Left ventricle myocardium superior (tissue), 1 donor: Measurements from ENCODE around the gene RINL. TPM values are rescaled to one million over a fixed set of nuclear protein-coding genes. Genes with fewer than 3 reads are reported as not detected.
"Not testable (repeated sequence)": the region's sequence is repeated elsewhere in the genome, so short reads cannot be mapped to it uniquely, and the experiment has no call there.

Experiments
- ATAC-seq: fragments of 200-7000 bp; cut with Tn5 transposase; one replicate; pipeline ENCODE4 v1.9.1; 2020; ENCODE audit warnings: mild to moderate bottlenecking, moderate library complexity
- DNase-seq: peaks from one replicate; pipeline ENCODE4 v3.0.0-alpha.2; 2020
- intact Hi-C: fragments of 100-400 bp; cut with micrococcal nuclease; formaldehyde crosslinking; loops from one replicate; pipeline ENCODE4 v1.11.0; 2022
- total RNA-seq: library from RNA; stranded (reverse); fragmentation: NEBNext Ultra II Directional; extraction: Animal tissue kit (Norgen Biotek cat#: 25700); gene quantifications from one replicate; pipeline ENCODE4 v1.2.1, GENCODE V29; 2021
- donor health status: DM: no; HTN: yes; CAD: no; lungs with severe emphysema.

The RINL gene
- total RNA-seq, 1 donor from 2014 or later, result 4.5 TPM

- ATAC-seq, result no peak
- no peak for DNase-seq
- intact Hi-C loops, result no loop called here
Observed at GRCh38 chr19:38907670-38908069, 29.6 kb upstream of the RINL start.

GRCh38 chr19:38907227-38907626, 29.2 kb upstream of the RINL start:
- intact Hi-C loops, result no loop called here
- DNase-seq (no peak), ATAC-seq (no peak)

GRCh38 chr19:38905620-38906019, 27.5 kb upstream of the RINL start:
- DNase-seq (no peak), ATAC-seq (no peak)
- intact Hi-C loops, result no loop called here

GRCh38 chr19:38904581-38905539, 26.8 kb upstream of the RINL start:
- ATAC-seq (no peak), DNase-seq (no peak)
- intact Hi-C loops, result no loop called here

- DNase-seq, result no peak
- ATAC-seq, result no peak
- intact Hi-C loops, result no loop called here
Observed at GRCh38 chr19:38901683-38902082, 23.6 kb upstream of the RINL start.

GRCh38 chr19:38900743-38901190, 22.7 kb upstream of the RINL start:
- intact Hi-C loops, result no loop called here
- DNase-seq (no peak), ATAC-seq (no peak)

- no peak for ATAC-seq
- intact Hi-C loops, result no loop called here
- DNase-seq, result no peak
Observed at GRCh38 chr19:38900202-38900629, 22.1 kb upstream of the RINL start.

- ATAC-seq, result peak; percentile 97
- intact Hi-C loops, result no loop called here
- peak; percentile 100 for DNase-seq
Observed at GRCh38 chr19:38899447-38900201, 21.5 kb upstream of the RINL start, which contains the start of the genes NFKBIB and SIRT2. Gene NFKBIB, plus strand, starts transcription at chr19:38899969. Its CDS starts 64 bp downstream, at chr19:38900033. Gene SIRT2, minus strand, starts transcription at chr19:38899618. Its CDS starts 97 bp downstream, at chr19:38899521.

- intact Hi-C loops, result no loop called here
- DNase-seq, result no peak
- peak; percentile 2 for ATAC-seq
Observed at GRCh38 chr19:38898788-38899446, 20.8 kb upstream of the RINL start.

GRCh38 chr19:38894968-38895367, 16.9 kb upstream of the RINL start:
- no peak for DNase-seq
- no peak for ATAC-seq
- intact Hi-C loops, result no loop called here

GRCh38 chr19:38893341-38893771, 15.3 kb upstream of the RINL start:
- DNase-seq (no peak), ATAC-seq (no peak)
- intact Hi-C loops, result no loop called here

GRCh38 chr19:38892841-38893240, 14.8 kb upstream of the RINL start:
- intact Hi-C loops, result no loop called here
- DNase-seq (no peak), ATAC-seq (no peak)

- DNase-seq (no peak), ATAC-seq (no peak)
- intact Hi-C loops, result no loop called here
Observed at GRCh38 chr19:38891771-38892170, 13.7 kb upstream of the RINL start.

GRCh38 chr19:38890686-38891085, 12.6 kb upstream of the RINL start:
- peak; percentile 76 for ATAC-seq
- intact Hi-C loops, result no loop called here
- DNase-seq, result peak; percentile 45

- intact Hi-C loops, result no loop called here
- ATAC-seq, result no peak
- DNase-seq, result no peak
Observed at GRCh38 chr19:38889803-38890202, 11.7 kb upstream of the RINL start.

GRCh38 chr19:38888876-38889275, 10.8 kb upstream of the RINL start:
- DNase-seq (no peak), ATAC-seq (no peak)
- intact Hi-C loops, result no loop called here

- intact Hi-C loops, ATAC-seq, DNase-seq: not testable (repeated sequence)
Observed at GRCh38 chr19:38884691-38885090, 6.6 kb upstream of the RINL start.

- DNase-seq, result no peak
- intact Hi-C loops, result no loop called here
- ATAC-seq, result no peak
Observed at GRCh38 chr19:38883286-38883685, 5.2 kb upstream of the RINL start.

- ATAC-seq (no peak), DNase-seq (no peak)
- intact Hi-C loops, result no loop called here
Observed at GRCh38 chr19:38880882-38881609, 3.0 kb upstream of the RINL start.
